Measurements from ENCODE around the gene KCNJ4.

KCNJ4 gene

GRCh38 chr22:38461414-38462081 is 6.5 kb upstream of the KCNJ4 start (continued):
- TF ChIP-seq SALL2 (tag by site-specific recombination; IDR thresholded peaks at IDR 0.05; ENCODE audit: borderline replicate concordance): no peak
- TF ChIP-seq ZNF768 (tag by site-specific recombination; IDR thresholded peaks at IDR 0.05): no peak
- no peak for TF ChIP-seq ZNF133 (tag by site-specific recombination; IDR thresholded peaks at IDR 0.05)
- TF ChIP-seq, protein P1, sequence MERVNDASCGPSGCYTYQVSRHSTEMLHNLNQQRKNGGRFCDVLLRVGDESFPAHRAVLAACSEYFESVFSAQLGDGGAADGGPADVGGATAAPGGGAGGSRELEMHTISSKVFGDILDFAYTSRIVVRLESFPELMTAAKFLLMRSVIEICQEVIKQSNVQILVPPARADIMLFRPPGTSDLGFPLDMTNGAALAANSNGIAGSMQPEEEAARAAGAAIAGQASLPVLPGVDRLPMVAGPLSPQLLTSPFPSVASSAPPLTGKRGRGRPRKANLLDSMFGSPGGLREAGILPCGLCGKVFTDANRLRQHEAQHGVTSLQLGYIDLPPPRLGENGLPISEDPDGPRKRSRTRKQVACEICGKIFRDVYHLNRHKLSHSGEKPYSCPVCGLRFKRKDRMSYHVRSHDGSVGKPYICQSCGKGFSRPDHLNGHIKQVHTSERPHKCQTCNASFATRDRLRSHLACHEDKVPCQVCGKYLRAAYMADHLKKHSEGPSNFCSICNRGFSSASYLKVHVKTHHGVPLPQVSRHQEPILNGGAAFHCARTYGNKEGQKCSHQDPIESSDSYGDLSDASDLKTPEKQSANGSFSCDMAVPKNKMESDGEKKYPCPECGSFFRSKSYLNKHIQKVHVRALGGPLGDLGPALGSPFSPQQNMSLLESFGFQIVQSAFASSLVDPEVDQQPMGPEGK (tag by site-specific recombination; IDR thresholded peaks at IDR 0.05): peak; percentile 96
- TF ChIP-seq ZNF76 (tag by site-specific recombination; IDR thresholded peaks at IDR 0.05; ENCODE audit: borderline replicate concordance, low read depth): peak; percentile 63; the same call in 1 of the 2 replicates
- no peak for TF ChIP-seq RBAK (tag by site-specific recombination; IDR thresholded peaks at IDR 0.05)
- no peak for TF ChIP-seq ZNF350 (tag by site-specific recombination; IDR thresholded peaks at IDR 0.05)
- peak; percentile 54; the same call in 1 of the 2 replicates for TF ChIP-seq HIC1 (tag by site-specific recombination; IDR thresholded peaks at IDR 0.05)
- no peak for TF ChIP-seq ZNF449 (tag by site-specific recombination; IDR thresholded peaks at IDR 0.05)
- peak; percentile 71 for TF ChIP-seq ZSCAN30 (tag by site-specific recombination; IDR thresholded peaks at IDR 0.05)
- no peak for TF ChIP-seq ZNF362 (tag by site-specific recombination; IDR thresholded peaks at IDR 0.05)
- peak; percentile 98 for TF ChIP-seq SCRT2 (tag by site-specific recombination; IDR thresholded peaks at IDR 0.05)
- TF ChIP-seq ZNF2 (tag by site-specific recombination; IDR thresholded peaks at IDR 0.05): peak; percentile 87
- TF ChIP-seq SP2 (tag by site-specific recombination; IDR thresholded peaks at IDR 0.05): peak; percentile 70
- peak; percentile 89 for TF ChIP-seq KLF16 (tag by site-specific recombination; IDR thresholded peaks at IDR 0.05)
- TF ChIP-seq, protein P2, sequence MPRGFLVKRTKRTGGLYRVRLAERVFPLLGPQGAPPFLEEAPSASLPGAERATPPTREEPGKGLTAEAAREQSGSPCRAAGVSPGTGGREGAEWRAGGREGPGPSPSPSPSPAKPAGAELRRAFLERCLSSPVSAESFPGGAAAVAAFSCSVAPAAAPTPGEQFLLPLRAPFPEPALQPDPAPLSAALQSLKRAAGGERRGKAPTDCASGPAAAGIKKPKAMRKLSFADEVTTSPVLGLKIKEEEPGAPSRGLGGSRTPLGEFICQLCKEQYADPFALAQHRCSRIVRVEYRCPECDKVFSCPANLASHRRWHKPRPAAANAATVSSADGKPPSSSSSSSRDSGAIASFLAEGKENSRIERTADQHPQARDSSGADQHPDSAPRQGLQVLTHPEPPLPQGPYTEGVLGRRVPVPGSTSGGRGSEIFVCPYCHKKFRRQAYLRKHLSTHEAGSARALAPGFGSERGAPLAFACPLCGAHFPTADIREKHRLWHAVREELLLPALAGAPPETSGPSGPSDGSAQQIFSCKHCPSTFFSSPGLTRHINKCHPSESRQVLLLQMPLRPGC (tag by site-specific recombination; IDR thresholded peaks at IDR 0.05): 0 out of 2 replicates have a peak, but pooled peaks have one; percentile 65

DNA sequence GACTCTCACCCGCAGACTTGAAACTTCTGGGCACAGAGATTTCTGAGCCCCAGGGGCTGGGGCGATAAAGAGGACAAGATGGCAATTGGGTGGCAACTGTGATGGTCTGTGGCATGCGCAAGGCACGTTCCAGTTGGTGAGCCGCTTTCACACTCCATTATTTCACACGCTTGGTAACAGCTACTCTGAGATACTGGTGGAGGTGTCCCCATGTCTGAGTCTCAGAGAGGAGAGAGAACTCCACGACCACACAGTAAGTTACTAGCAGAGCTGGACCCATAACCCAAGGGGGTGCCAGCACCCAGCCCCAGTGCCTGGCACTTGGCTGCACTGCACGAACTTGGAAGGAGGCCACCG is 6.0 kb upstream of the KCNJ4 start:
- H3K36me3 ChIP-seq (ENCODE audit: control insufficient read depth in 2 of 2, insufficient read depth in 1 of 2, low read length in 2 of 2): no peaks in the 10 kb centered on the region
- H3K4me3 ChIP-seq (ENCODE audit: low read depth, low read length): no peak overlapping the region; the same call in 1 of the 2 replicates
- no peak for TF ChIP-seq ZNF473 (tag by site-specific recombination; IDR thresholded peaks at IDR 0.05)
- TF ChIP-seq, protein P3, sequence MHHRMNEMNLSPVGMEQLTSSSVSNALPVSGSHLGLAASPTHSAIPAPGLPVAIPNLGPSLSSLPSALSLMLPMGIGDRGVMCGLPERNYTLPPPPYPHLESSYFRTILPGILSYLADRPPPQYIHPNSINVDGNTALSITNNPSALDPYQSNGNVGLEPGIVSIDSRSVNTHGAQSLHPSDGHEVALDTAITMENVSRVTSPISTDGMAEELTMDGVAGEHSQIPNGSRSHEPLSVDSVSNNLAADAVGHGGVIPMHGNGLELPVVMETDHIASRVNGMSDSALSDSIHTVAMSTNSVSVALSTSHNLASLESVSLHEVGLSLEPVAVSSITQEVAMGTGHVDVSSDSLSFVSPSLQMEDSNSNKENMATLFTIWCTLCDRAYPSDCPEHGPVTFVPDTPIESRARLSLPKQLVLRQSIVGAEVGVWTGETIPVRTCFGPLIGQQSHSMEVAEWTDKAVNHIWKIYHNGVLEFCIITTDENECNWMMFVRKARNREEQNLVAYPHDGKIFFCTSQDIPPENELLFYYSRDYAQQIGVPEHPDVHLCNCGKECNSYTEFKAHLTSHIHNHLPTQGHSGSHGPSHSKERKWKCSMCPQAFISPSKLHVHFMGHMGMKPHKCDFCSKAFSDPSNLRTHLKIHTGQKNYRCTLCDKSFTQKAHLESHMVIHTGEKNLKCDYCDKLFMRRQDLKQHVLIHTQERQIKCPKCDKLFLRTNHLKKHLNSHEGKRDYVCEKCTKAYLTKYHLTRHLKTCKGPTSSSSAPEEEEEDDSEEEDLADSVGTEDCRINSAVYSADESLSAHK (tag by site-specific recombination; IDR thresholded peaks at IDR 0.05): peak; percentile 36; the same call in 1 of the 2 replicates
- POLR2A ChIA-PET: interaction anchor here (0.8 to 1.3 kb wide), 3 partner anchors 38 to 109 kb away, joined by 3 to 5 read pairs (median 3); partner anchors contain the start of gene DMC1
- CTCF ChIA-PET: interaction anchor here (0.6 to 0.9 kb wide), 2 partner anchors 123 to 409 kb away, joined by 3 to 4 read pairs; no protein-coding TSS in a partner anchor
- H3K9me3 ChIP-seq (ENCODE audit: control insufficient read depth, insufficient read depth, low read depth, low read length): no peaks in the 10 kb centered on the region
- H3K4me1 ChIP-seq (ENCODE audit: control insufficient read depth, insufficient read depth, low read length): no peaks in the 10 kb centered on the region
- no peak overlapping the region for H3K27ac ChIP-seq (ENCODE audit: extremely low read depth, low read depth, low read length)
